22Rv1 (cell line): ENCODE data around the gene SMIM44.
"Not testable (repeated sequence)": the region's sequence is repeated elsewhere in the genome, so short reads cannot be mapped to it uniquely, and the experiment has no call there.

ENCODE experiments used
- H3K27ac ChIP-seq: fragments of 450-650 bp; 2 replicates; pipeline ENCODE4 v1.5.1; 2017
- CTCF ChIP-seq: fragments of 450-650 bp; IDR thresholded peaks from 2 replicates; pipeline ENCODE4 v1.5.1; 2017; ENCODE audit warnings: mild to moderate bottlenecking
- ZFX ChIP-seq: fragments of 450-650 bp; IDR thresholded peaks from 2 replicates; pipeline ENCODE4 v1.6.1; 2017; ENCODE audit warnings: antibody characterized with exemption, borderline replicate concordance

The SMIM44 gene

GRCh38 chr19:3455960-3456601, 27.2 kb downstream of the SMIM44 start:
- TF ChIP-seq CTCF, result no peak
- TF ChIP-seq ZFX, result no peak
- H3K27ac ChIP-seq, result no peak overlapping the region

GRCh38 chr19:3455393-3455955, 27.8 kb downstream of the SMIM44 start:
- H3K27ac ChIP-seq, result no peak overlapping the region
- TF ChIP-seq ZFX (no peak), CTCF (no peak)

- TF ChIP-seq ZFX (no peak), CTCF (no peak)
- H3K27ac ChIP-seq, result no peak overlapping the region
Observed at GRCh38 chr19:3454656-3455392, 28.4 kb downstream of the SMIM44 start.

GRCh38 chr19:3453840-3454239, 29.4 kb downstream of the SMIM44 start:
- H3K27ac ChIP-seq, result no peak overlapping the region
- TF ChIP-seq ZFX (no peak), CTCF (no peak)

- H3K27ac ChIP-seq, result not testable (repeated sequence)
Observed at GRCh38 chr19:3452942-3453214, 30.4 kb downstream of the SMIM44 start.

GRCh38 chr19:3452171-3452941, 30.9 kb downstream of the SMIM44 start:
- no peak overlapping the region for H3K27ac ChIP-seq
- TF ChIP-seq ZFX, result no peak
- TF ChIP-seq CTCF, result no peak

- no peak for TF ChIP-seq ZFX
- no peak overlapping the region for H3K27ac ChIP-seq
Observed at GRCh38 chr19:3451451-3451866, 31.8 kb downstream of the SMIM44 start.
